ENCODE data around the gene IQSEC2.

Gene IQSEC2

DNA sequence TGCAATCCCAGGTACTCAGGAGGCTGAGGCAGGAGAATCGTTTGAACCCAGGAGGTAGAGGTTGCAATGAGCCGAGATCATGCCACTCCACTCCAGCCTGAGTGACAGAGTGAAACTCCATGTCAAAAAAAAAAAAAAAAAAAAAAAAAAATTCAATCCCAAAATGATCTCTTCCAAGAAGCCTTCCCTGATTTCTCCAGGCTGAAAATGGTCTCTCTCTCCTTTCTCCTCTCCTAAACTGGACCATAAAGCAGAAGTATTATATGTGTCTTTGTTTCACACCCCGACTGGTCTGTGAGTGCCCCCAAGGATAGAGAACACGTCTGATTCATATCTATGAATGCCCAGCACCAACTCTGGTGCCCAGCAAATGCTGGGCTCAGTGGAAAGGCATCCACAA, 39.1 kb downstream of the IQSEC2 start:
- no peak overlapping the region for H3K27ac ChIP-seq (ENCODE audit: low read length)
- peaks cover 11% of the 10 kb centered on the region; the same call in 1 of the 2 replicates for H3K36me3 ChIP-seq (ENCODE audit: control insufficient read depth, insufficient read depth, low read length)
- no peak for DNase-seq (ENCODE audit: low read depth, low spot score)
- H3K9me3 ChIP-seq (ENCODE audit: control insufficient read depth, insufficient read depth, low read length), result no peaks in the 10 kb centered on the region
- H3K4me1 ChIP-seq (ENCODE audit: control insufficient read depth, insufficient read depth, low read length), result no peaks in the 10 kb centered on the region
- no peak overlapping the region for H3K4me3 ChIP-seq (ENCODE audit: low read length)
- no peaks in the 10 kb centered on the region for H3K27me3 ChIP-seq (ENCODE audit: control insufficient read depth, insufficient read depth, low read length)
- no CpG with 5 or more reads among the region's 4 CpGs for WGBS (ENCODE audit: insufficient coverage, insufficient read length)

DNA sequence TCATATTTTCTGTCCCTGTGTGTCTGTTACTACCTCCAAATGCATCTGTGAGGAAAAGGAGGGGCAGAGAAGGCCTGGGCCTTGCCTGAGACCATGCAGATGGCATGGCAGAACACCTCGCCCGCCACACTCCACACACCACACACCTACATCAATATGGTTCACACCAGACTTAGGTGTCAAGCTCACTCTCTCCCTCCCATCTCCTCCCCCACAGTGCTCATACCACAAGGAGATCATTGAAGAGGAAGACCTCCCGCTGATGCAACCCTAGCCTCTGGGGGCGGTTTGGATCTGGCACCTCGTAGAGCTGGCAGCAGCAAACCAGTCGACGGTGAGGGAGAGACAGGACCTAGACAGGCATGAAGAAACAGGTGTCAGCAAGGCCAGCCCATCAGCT, 39.8 kb downstream of the IQSEC2 start:
- Histone ChIP-seq H3K4me3 (ENCODE audit: low read length) (no peak overlapping the region), H3K27me3 (ENCODE audit: control insufficient read depth, insufficient read depth, low read length) (no peaks in the 10 kb centered on the region), H3K36me3 (ENCODE audit: control insufficient read depth, insufficient read depth, low read length) (peaks cover 8% of the 10 kb centered on the region; the same call in 1 of the 2 replicates), H3K4me1 (ENCODE audit: control insufficient read depth, insufficient read depth, low read length) (no peaks in the 10 kb centered on the region), H3K27ac (ENCODE audit: low read length) (no peak overlapping the region), H3K9me3 (ENCODE audit: control insufficient read depth, insufficient read depth, low read length) (no peaks in the 10 kb centered on the region)
- no CpG with 5 or more reads among the region's 7 CpGs for WGBS (ENCODE audit: insufficient coverage, insufficient read length)
- no peak for DNase-seq (ENCODE audit: low read depth, low spot score)

DNA sequence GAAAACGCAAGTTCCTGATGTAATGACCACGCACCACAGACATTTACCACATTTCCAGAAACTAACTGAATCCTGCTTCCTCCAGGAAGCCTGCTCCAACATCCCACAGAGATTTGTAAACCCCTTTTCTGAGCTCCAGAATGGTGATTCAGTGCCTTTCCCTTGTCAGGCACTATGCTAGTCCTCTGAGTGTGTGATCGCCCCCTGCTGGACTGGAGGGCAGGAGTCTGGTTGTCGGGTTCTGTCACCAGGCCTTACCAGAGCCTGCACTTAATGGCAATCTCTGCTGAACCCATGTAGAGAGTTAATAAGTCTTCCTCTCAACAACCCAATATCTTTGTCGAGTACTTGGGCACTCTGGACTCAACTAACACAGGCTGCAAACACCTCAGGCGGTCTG, 41.9 kb downstream of the IQSEC2 start:
- H3K4me3 ChIP-seq (ENCODE audit: low read length), result no peak overlapping the region
- no peak overlapping the region for H3K27ac ChIP-seq (ENCODE audit: low read length)
- no peak for DNase-seq (ENCODE audit: low read depth, low spot score)
- H3K36me3 ChIP-seq (ENCODE audit: control insufficient read depth, insufficient read depth, low read length), result peaks cover 6% of the 10 kb centered on the region; the same call in 1 of the 2 replicates
- no peaks in the 10 kb centered on the region for H3K27me3 ChIP-seq (ENCODE audit: control insufficient read depth, insufficient read depth, low read length)
- no peaks in the 10 kb centered on the region for H3K4me1 ChIP-seq (ENCODE audit: control insufficient read depth, insufficient read depth, low read length)
- H3K9me3 ChIP-seq (ENCODE audit: control insufficient read depth, insufficient read depth, low read length), result no peaks in the 10 kb centered on the region
- no CpG with 5 or more reads among the region's 6 CpGs for WGBS (ENCODE audit: insufficient coverage, insufficient read length)

DNA sequence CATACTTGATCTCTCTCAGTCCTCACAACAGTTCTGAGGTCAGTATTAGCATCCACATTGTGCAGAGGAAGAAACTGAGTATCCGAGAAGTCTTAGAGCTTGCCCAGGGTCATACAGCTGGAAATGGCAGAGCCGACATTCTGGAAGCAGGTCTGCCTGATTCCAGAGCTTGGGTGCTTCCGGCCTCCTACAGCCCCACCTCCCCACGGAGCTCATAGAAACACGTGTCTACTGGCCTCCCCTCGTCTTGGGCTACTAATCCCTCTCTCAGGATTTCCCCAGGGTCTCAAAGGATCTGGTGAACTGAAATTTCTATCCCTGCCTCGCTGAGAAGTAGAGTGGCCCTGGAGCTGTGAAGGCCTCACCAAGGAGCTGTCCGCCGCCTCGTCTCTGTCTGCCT, 44.3 kb downstream of the IQSEC2 start:
- H3K9me3 ChIP-seq (ENCODE audit: control insufficient read depth, insufficient read depth, low read length), result no peaks in the 10 kb centered on the region
- H3K36me3 ChIP-seq (ENCODE audit: control insufficient read depth, insufficient read depth, low read length), result peaks cover 3% of the 10 kb centered on the region; the same call in 1 of the 2 replicates
- no peak for DNase-seq (ENCODE audit: low read depth, low spot score)
- no peak overlapping the region for H3K27ac ChIP-seq (ENCODE audit: low read length)
- no CpG with 5 or more reads among the region's 10 CpGs for WGBS (ENCODE audit: insufficient coverage, insufficient read length)
- H3K4me3 ChIP-seq (ENCODE audit: low read length), result no peak overlapping the region
- no peaks in the 10 kb centered on the region for H3K27me3 ChIP-seq (ENCODE audit: control insufficient read depth, insufficient read depth, low read length)
- H3K4me1 ChIP-seq (ENCODE audit: control insufficient read depth, insufficient read depth, low read length), result no peaks in the 10 kb centered on the region

DNA sequence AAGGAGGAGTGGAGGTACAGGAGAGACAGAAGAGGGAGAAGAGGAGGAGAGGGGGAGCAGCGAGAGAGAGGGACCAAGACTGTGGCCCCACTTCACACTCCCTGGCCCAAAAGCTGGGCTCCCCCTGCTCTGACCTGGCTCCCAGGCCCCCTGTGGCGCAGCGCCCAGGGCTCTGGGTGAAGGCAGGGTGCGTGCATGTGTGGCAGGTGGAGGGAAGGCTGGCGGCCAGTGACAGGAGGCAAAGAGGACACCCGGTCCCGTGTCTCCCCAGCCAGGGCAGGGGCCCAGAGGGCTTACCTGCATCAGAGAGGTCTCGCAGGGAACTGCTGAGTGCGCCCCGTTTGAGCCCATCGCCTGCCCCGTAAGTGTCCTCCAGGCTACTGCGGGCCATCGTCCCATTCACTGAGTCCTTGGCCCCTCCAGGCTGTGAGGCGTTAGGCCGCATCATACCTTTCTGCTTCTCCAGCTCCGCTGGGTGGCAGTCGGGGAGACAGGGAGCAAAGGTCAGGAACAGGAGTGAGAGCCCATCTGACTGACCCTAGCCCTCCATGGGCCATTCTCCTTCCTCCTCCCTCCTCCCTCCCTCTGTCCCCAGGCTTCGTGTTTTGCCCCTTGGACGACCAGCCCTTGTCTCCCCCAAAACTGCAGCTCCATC, 45.2 kb downstream of the IQSEC2 start:
- H3K27ac ChIP-seq (ENCODE audit: low read length), result no peak overlapping the region
- no peak overlapping the region for H3K4me3 ChIP-seq (ENCODE audit: low read length)
- no peaks in the 10 kb centered on the region for H3K27me3 ChIP-seq (ENCODE audit: control insufficient read depth, insufficient read depth, low read length)
- no CpG with 5 or more reads among the region's 20 CpGs for WGBS (ENCODE audit: insufficient coverage, insufficient read length)
- peaks cover 3% of the 10 kb centered on the region; the same call in 1 of the 2 replicates for H3K36me3 ChIP-seq (ENCODE audit: control insufficient read depth, insufficient read depth, low read length)
- no peaks in the 10 kb centered on the region for H3K9me3 ChIP-seq (ENCODE audit: control insufficient read depth, insufficient read depth, low read length)
- no peaks in the 10 kb centered on the region for H3K4me1 ChIP-seq (ENCODE audit: control insufficient read depth, insufficient read depth, low read length)
- DNase-seq (ENCODE audit: low read depth, low spot score), result no peak

DNA sequence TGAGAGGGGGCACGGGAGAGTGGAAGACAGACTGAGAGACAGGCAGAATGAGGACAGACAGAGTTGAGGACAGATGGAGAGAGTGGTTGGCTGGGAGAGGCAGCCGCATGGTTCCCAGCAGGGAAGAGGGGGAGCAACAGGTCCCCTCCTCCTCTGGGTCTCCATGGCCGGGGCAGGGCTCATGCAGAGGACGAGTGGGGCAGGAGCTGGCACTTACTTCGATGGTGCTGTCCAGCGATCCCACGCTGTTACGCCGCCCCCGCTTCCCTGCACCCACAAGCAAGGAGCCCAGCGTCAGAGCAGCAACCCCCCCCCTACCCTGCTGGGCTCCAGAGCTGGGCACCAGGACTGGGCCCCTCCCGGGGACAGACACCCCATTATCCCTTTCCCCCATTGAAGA, 45.8 kb downstream of the IQSEC2 start:
- no peaks in the 10 kb centered on the region for H3K4me1 ChIP-seq (ENCODE audit: control insufficient read depth, insufficient read depth, low read length)
- DNase-seq (ENCODE audit: low read depth, low spot score), result no peak
- no peak overlapping the region for H3K4me3 ChIP-seq (ENCODE audit: low read length)
- H3K9me3 ChIP-seq (ENCODE audit: control insufficient read depth, insufficient read depth, low read length), result no peaks in the 10 kb centered on the region
- no CpG with 5 or more reads among the region's 12 CpGs for whole genome bisulfite sequencing (ENCODE audit: insufficient coverage, insufficient read length)
- H3K27ac ChIP-seq (ENCODE audit: low read length), result no peak overlapping the region
- no peaks in the 10 kb centered on the region for H3K27me3 ChIP-seq (ENCODE audit: control insufficient read depth, insufficient read depth, low read length)
- H3K36me3 ChIP-seq (ENCODE audit: control insufficient read depth, insufficient read depth, low read length), result peaks cover 3% of the 10 kb centered on the region; the same call in 1 of the 2 replicates

DNA sequence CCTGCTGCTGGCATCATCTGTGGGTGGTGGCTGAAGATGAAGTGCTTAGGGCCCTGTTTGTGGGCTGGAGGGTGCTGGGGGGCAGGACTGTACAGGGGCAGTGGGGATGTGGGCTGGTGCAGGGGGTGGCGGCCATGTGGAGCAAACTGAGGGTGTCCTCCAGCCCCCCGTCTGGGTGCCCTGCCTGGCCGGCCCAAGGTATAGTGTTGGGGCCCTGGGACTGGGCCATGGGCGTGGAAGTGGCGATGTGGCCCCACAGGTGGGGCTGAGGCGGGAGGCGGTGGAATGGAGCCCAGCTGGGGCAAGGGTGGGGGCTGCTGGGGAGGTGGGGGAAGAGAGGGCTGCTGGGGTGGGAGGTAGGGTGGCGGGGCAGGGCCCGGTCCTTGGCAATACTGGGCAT, 46.9 kb downstream of the IQSEC2 start:
- Histone ChIP-seq H3K36me3 (ENCODE audit: control insufficient read depth, insufficient read depth, low read length) (peaks cover 3% of the 10 kb centered on the region; the same call in 1 of the 2 replicates), H3K27ac (ENCODE audit: low read length) (no peak overlapping the region), H3K4me3 (ENCODE audit: low read length) (no peak overlapping the region), H3K27me3 (ENCODE audit: control insufficient read depth, insufficient read depth, low read length) (no peaks in the 10 kb centered on the region), H3K9me3 (ENCODE audit: control insufficient read depth, insufficient read depth, low read length) (no peaks in the 10 kb centered on the region), H3K4me1 (ENCODE audit: control insufficient read depth, insufficient read depth, low read length) (no peaks in the 10 kb centered on the region)
- no CpG with 5 or more reads among the region's 9 CpGs for WGBS (ENCODE audit: insufficient coverage, insufficient read length)
- no peak for DNase-seq (ENCODE audit: low read depth, low spot score)

DNA sequence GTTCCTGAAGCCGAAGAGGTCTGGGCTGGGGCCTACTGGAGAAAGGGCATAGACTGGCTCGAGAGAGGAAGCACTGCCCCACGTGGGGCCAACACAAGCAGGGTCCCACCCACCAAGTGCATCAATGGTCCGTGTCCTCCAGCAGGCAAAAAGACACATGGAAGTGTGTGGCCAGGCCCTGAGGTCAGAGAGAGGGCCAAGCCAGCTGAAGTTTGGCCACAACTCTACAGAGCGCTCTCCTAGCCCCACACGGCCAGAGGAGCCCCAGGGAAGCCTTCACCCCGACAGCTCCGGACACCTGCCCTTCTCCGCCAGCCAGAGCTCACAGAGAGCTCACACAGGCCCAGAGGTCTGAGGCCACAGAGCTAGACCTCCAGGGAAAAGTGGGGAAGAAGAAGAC, 47.8 kb downstream of the IQSEC2 start:
- Histone ChIP-seq H3K27ac (ENCODE audit: low read length) (no peak overlapping the region), H3K27me3 (ENCODE audit: control insufficient read depth, insufficient read depth, low read length) (no peaks in the 10 kb centered on the region), H3K4me3 (ENCODE audit: low read length) (no peak overlapping the region), H3K36me3 (ENCODE audit: control insufficient read depth, insufficient read depth, low read length) (peaks cover 3% of the 10 kb centered on the region; the same call in 1 of the 2 replicates), H3K4me1 (ENCODE audit: control insufficient read depth, insufficient read depth, low read length) (no peaks in the 10 kb centered on the region), H3K9me3 (ENCODE audit: control insufficient read depth, insufficient read depth, low read length) (no peaks in the 10 kb centered on the region)
- no CpG with 5 or more reads among the region's 9 CpGs for WGBS (ENCODE audit: insufficient coverage, insufficient read length)
- no peak for DNase-seq (ENCODE audit: low read depth, low spot score)

DNA sequence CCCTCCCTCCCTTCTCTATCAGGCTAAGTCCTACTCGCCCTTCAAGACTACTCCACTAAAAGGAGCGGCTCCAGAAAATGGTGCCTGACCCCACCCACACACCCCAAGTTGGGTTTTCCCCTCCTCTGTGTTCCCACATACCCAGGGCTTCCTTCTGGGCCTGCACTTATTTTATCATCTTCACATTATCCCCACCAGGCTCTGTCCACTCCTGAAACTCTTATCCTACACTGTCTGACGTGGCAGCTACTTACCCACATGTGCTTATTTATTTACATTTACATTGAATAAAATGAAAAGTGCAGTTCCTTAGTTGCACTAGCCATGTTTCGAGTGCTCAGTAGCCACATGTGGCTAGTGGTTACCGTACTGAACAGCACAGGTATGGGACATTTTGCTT, 51.3 kb downstream of the IQSEC2 start:
- Histone ChIP-seq H3K27ac (ENCODE audit: low read length) (no peak overlapping the region), H3K27me3 (ENCODE audit: control insufficient read depth, insufficient read depth, low read length) (no peaks in the 10 kb centered on the region), H3K4me3 (ENCODE audit: low read length) (no peak overlapping the region), H3K4me1 (ENCODE audit: control insufficient read depth, insufficient read depth, low read length) (no peaks in the 10 kb centered on the region), H3K9me3 (ENCODE audit: control insufficient read depth, insufficient read depth, low read length) (no peaks in the 10 kb centered on the region), H3K36me3 (ENCODE audit: control insufficient read depth, insufficient read depth, low read length) (no peaks in the 10 kb centered on the region; the same call in 1 of the 2 replicates)
- no peak for DNase-seq (ENCODE audit: low read depth, low spot score)
- WGBS (ENCODE audit: insufficient coverage, insufficient read length), result no CpG with 5 or more reads among the region's 5 CpGs

DNA sequence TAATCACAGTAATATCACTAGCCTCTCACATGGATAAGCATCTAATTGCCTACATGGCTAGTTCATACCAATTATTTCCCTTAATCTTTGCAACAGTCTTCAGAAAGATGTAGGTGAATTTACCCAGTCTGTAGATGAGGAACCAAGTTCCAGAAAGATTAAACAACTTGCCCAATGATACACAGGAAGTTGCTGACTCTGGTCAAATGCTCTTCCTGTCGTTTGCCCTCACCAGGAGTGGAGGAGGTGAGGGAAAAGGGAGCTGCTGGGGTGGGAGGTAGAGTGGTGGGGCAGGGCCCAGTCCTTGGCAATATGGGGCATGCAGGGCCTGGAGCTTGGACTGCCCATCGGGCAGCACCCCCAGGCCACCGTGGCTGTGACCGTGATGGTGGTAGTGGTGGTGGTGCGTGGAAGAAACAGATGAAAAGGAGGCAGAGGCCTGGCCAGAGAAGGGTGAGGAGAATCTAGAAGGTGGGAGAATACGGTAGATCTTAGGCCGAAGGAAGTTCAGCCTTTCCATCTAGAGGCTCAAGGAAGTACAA, 54.1 kb downstream of the IQSEC2 start:
- no peaks in the 10 kb centered on the region for H3K9me3 ChIP-seq (ENCODE audit: control insufficient read depth, insufficient read depth, low read length)
- no peaks in the 10 kb centered on the region for H3K27me3 ChIP-seq (ENCODE audit: control insufficient read depth, insufficient read depth, low read length)
- peaks cover 2% of the 10 kb centered on the region; the same call in 1 of the 2 replicates for H3K4me1 ChIP-seq (ENCODE audit: control insufficient read depth, insufficient read depth, low read length)
- no peak overlapping the region for H3K4me3 ChIP-seq (ENCODE audit: low read length)
- H3K27ac ChIP-seq (ENCODE audit: low read length), result no peak overlapping the region
- WGBS (ENCODE audit: insufficient coverage, insufficient read length), result no CpG with 5 or more reads among the region's 7 CpGs
- H3K36me3 ChIP-seq (ENCODE audit: control insufficient read depth, insufficient read depth, low read length), result no peaks in the 10 kb centered on the region; the same call in 1 of the 2 replicates
- DNase-seq (ENCODE audit: low read depth, low spot score), result no peak
